HG02943 (cell line): ENCODE data around the gene EVA1B.

Source experiments
- ATAC-seq: cut with Tn5 transposase; IDR thresholded peaks from one replicate; pipeline ENCODE4 v1.9.1; 2021; ENCODE audit warnings: mild to moderate bottlenecking, low read depth, moderate library complexity; ENCODE audit not compliant: unreplicated experiment

The EVA1B gene

GRCh38 chr1:36349241-36349671 is 25.8 kb upstream of the EVA1B start:
- no peak for ATAC-seq

- ATAC-seq, result no peak
These were observed 23.4 kb upstream of the EVA1B start for GRCh38 chr1:36346741-36347370.

- no peak for ATAC-seq
These were observed 21.9 kb upstream of the EVA1B start for GRCh38 chr1:36345353-36345752.

GRCh38 chr1:36344395-36344680 is 20.9 kb upstream of the EVA1B start:
- no peak for ATAC-seq

- ATAC-seq, result no peak
These were observed 20.4 kb upstream of the EVA1B start for GRCh38 chr1:36343651-36344394.

GRCh38 chr1:36342426-36343185 is 19.2 kb upstream of the EVA1B start:
- ATAC-seq, result no peak

GRCh38 chr1:36341626-36342320 is 18.3 kb upstream of the EVA1B start:
- no peak for ATAC-seq

GRCh38 chr1:36339615-36340014 is 16.2 kb upstream of the EVA1B start:
- ATAC-seq, result no peak

- no peak for ATAC-seq
These were observed 15.8 kb upstream of the EVA1B start for GRCh38 chr1:36339215-36339614.

GRCh38 chr1:36337830-36338229 is 14.4 kb upstream of the EVA1B start:
- ATAC-seq, result no peak

GRCh38 chr1:36330940-36331339 is 7.5 kb upstream of the EVA1B start:
- ATAC-seq, result no peak

- no peak for ATAC-seq
These were observed 6.4 kb upstream of the EVA1B start for GRCh38 chr1:36329817-36330216.

GRCh38 chr1:36328713-36329112 is 5.3 kb upstream of the EVA1B start:
- no peak for ATAC-seq

GRCh38 chr1:36328088-36328480 is 4.6 kb upstream of the EVA1B start:
- ATAC-seq, result no peak

- ATAC-seq, result no peak
These were observed 4.1 kb upstream of the EVA1B start for GRCh38 chr1:36327421-36328087.

GRCh38 chr1:36326499-36326898 is 3.1 kb upstream of the EVA1B start:
- no peak for ATAC-seq

- ATAC-seq, result no peak
These were observed 883 bp upstream of the EVA1B start for GRCh38 chr1:36324353-36324703.

- no peak for ATAC-seq
These were observed 434 bp downstream of the EVA1B start for GRCh38 chr1:36322786-36323635.

GRCh38 chr1:36322041-36322785 is 1.2 kb downstream of the EVA1B start:
- ATAC-seq, result no peak
